Suprapubic skin (tissue), 4 donors: ENCODE results near the gene MET.

Source experiments
- CTCF ChIP-seq, 2 donors: fragments of 200-600 bp in 1 of 2; fragments of 450-650 bp in 1 of 2; sonication (generic) in 1 of 2; IDR thresholded peaks; one replicate each; pipeline ENCODE4 v1.5.1; 2016 to 2019; ENCODE audit warnings: antibody characterized with exemption in 2 of 2, mild to moderate bottlenecking in 1 of 2, moderate library complexity in 1 of 2
- POLR2A ChIP-seq, 2 donors: fragments of 450-650 bp; IDR thresholded peaks; one replicate each; pipeline ENCODE4 v1.6.1; 2017; ENCODE audit warnings: antibody characterized with exemption in 2 of 2, mild to moderate bottlenecking in 2 of 2, moderate library complexity in 2 of 2
- POLR2AphosphoS5 ChIP-seq, 3 donors: sonication (generic); formaldehyde crosslinking; IDR thresholded peaks; one replicate each; pipeline ENCODE4 v1.6.1; 2017; ENCODE audit warnings: antibody characterized with exemption in 3 of 3

DNA sequence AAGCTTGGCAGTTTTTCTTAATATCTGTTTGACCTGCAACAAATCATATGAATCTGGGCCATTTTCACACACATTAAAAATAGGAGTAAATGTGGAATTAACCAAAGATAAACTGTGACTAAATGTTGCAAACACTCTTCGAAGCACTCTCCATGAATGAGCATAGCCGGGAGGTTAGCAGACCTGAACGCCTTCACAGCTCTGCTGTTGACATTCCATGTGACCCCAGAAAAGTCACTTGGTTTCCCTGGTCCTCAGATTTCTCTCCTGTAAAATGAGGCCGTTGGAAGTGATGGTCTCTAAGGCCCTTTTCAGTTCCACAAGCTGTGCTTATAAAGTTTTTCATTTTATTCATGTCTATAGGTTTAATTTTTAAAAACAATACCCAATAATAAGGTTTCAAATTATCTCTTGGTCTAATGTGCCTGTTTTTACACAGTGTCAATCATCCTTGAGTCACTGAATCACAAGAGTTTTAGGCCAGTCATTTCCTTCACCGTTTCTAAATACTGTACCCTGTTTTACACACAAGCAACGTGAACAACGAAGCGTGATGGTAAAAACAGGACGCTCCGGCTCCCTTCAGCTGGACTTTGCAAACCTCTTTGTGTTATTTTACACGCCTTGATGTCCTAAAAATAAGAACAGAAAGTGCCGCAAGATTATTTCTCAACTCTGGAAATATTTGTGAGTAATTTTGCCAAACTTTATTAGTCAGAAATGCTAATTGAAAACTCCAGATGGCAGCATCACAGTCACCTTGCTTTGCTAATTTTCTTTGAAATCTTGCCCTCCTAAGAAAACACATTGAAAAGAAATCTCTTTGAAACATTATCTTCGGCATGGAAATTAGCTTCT, 38.6 kb upstream of the MET start:
- TF ChIP-seq POLR2A (IDR thresholded peaks at IDR 0.05), result no peak
- TF ChIP-seq CTCF (IDR thresholded peaks at IDR 0.05), result no peak
- TF ChIP-seq POLR2AphosphoS5 (IDR thresholded peaks at IDR 0.05), result no peak
